HG03558 (cell line): ENCODE results near the gene UROC1.

Experiments
- ATAC-seq: cut with Tn5 transposase; IDR thresholded peaks from one replicate; pipeline ENCODE4 v1.9.1; 2021; ENCODE audit warnings: moderate number of reproducible peaks; ENCODE audit not compliant: unreplicated experiment; ENCODE audit errors: extremely low read depth

The UROC1 gene

DNA sequence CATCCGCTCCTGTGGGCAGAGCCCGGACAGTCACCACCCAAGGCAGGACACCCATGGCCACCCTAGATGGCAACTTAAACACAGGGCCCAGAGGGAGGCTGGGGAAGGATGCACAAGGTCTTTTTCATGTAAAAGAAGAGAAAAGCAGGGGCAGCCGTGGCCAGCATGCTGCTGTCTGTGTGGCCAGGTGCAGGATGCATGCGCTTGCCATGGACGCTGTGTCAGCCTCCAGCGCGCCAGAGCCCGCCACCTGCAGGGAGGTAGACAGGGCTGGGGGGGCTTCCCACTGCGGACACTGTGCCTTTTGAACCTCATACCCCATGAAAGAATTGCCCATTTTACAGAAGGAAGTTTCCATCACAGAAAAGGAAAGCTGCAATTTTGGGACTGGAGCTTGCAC, 18.2 kb downstream of the UROC1 start:
- ATAC-seq, result no peak

DNA sequence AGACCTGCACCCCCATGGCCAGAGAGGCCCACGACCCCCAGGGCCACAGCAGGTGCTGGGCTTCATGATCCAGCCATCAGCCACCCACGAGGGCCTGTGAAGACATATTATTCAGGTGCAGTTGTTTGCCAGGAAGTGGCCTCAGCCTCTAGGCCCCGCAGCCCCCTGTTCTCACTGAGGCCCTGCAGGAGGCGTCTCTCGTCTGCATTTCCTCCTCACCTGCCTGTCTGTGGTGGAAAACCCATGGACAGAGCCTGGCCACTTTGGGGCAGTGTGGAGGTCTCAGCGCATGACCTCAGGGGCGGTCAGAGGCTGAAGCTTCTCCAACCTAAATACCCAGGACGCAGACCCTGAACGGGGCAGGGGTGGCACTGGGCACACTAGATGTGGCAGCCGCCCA, 18.6 kb downstream of the UROC1 start:
- ATAC-seq, result no peak

DNA sequence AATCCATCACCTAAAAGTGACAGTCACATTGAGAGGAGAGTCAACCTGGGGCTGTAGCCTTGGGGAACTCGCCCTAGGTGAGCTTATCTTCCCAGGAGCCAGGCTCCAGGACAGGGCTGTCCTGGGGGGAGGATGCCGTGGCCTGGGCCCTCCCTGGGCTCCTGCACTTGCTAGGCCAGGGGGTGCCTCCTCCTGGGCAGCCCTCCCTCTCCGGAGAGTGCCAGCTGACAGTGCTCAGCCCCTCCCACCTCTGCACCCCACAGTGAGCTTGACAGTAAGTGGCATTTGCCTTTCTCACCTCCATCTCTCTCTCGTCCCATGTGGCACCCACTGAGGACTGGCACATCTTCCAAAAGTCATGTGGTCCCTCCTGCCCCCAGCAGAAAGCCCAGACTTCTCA, 19.1 kb downstream of the UROC1 start:
- ATAC-seq, result no peak

DNA sequence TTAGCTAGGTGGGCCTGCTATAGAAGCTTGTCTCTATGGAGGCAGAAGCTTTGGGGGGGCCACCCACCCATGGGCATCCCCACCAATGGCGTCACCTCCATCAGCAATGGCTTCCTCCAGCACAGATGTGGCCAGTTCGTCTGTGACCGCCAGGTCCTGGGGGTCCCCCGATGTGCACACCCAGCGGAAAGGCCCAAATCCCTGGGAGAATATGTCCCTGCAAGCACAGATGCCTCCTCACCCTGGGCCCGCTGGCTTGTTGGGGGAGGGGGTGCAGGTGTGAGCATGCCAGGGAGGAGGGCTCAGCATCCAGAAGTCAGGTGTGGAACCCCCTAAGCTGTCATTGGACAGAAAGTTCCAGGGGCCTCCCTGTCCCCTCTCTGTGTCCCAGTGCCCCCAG, 19.6 kb downstream of the UROC1 start:
- ATAC-seq, result no peak

DNA sequence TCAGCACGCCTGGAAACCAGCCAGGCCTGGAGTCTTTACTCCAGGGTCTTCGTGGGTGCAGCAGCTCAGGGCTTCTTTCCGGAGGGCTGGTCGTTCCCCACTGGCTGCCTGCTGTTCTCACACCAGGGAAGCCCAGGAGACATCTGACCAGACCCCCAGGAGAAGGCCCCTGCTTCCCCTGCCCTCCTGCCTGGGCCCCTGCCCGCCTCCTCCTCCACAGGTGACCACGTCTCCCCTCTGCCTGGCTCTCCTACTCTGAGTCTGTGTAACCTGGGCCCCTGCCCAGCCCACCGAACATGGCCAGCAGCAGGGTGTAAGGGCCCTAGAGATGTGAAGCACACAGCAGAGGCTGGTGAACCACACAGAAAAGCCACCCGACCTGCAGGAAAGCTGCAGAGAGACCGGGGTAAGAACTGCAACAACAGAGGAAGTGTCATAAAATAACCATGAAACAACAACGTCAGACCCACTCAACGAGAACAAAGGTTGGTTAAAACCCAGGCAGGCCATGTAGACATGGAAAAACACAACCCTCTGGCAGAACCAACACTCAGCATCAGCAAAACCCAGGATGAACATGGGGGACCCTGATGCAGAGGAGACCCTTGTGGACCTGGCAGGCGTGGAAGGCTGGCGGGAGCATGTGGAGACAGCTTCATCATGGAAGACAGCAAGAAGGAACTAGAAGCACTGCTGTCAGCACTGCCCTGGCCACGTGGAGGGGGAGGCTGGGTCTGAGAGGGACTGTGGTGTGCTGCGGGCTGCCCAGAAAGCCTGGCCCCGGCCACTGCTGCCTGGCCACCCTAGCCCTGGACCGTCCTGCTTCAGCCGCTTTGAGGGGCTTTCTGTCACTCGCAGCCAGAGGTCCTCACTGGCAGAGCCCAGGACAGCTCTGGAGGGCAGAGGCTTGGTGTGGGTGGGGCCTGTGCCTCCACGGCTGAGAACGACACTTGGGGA, 20.4 kb downstream of the UROC1 start:
- no peak for ATAC-seq

DNA sequence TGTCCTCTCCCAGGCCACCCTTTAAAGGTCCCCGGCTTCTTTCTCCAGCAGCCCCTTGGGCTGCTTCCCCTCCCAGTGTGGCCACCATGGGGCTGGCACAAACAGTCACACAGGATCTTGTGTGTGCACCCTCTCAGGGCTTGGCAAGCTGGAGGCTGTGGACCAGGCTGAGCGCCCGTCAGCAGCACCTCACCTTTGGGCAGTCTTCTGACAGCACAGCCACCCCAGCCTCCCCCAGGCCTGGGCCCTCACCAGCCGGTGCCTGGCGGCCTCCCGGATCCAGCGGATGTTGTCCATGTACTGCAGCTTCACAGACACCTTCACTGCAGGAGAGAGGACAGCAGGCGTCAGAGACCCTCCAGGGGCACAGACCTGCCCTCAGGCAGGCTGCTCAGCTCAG, 21.8 kb downstream of the UROC1 start:
- no peak for ATAC-seq

DNA sequence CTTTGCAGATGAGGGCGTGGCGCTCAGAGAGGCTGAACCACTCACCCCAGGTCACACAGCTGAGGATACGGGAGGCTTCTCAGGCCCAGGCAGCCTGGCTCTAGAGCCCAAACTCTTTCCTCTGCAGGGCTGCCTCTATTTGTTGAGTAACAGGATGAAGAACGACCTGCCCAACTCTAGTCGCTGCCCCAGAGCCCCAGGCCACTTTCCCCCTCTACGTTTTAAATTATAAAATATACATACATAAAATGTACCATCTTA, 22.7 kb downstream of the UROC1 start:
- no peak for ATAC-seq

DNA sequence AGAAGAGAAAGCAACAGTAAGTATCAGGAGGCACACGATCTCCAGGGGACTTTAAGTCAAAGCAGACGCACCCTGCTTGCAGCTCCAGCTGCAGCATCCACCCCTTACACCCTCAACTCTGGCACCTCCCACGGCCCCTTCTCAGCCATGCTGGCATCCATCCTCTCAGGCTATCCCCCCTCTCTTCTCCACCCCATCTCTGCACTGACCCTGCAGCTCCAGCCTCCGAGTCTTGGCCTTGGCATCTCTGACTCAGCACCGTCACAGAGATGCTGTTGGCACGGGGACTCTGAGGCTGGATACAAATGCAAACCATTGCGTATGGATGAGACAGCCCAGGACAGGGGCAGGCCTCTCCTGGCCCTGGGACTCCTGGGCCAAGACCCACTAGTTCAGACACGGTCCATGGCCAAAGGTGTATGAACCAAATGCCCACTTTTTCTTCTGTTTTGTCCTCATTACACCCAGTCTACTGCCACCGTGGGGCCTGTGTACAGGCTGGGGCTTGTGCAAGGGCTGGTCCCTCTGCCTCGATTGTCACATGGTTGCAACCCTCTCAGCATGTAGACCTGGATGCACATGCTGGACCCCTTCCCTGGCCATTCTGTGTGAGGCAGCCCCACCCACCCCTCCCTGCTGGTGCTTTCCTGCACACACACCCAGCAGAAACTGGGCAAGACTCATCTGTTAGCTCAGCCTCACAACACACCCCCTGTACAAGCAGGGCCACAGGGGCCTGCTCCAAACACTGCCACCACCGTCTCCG, 23.2 kb downstream of the UROC1 start:
- no peak for ATAC-seq

DNA sequence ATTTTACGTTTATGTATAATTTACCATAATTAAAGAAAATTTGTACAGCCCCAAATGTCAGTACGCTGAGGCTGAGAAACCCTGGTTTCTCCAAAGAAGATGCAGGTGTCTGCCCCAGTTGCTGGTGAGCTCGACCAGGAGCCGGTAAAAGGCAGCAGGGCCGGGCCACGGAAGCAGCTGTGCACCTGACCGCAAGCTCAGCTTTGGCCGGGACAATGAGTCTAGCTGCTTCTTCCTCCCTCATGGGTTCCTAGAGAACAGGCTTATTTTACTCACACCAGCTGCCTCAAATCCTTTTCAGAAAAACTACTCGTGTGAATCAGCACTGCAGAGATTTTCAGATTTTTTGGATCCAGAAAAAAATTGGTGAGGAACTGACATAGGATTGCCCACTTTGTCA, 23.8 kb downstream of the UROC1 start:
- no peak for ATAC-seq

DNA sequence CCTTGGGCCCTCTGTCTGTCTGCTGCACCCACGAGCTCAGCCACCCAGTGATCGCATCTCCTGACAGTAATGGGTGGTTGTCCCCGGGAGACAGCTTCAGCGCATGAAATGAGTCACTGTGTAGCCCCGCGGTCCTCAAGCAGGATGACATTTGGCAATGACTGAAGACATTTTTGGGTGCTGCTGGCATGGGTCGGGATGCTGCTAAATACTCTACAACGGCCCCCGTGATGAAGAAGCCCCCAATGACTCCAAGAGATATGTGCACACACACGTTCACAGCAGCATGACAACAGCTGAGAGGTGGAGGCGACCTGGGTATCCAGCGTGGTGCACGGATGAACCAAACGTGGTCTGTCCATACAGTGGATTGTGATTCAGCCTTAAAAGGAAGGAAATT, 24.5 kb downstream of the UROC1 start:
- no peak for ATAC-seq

DNA sequence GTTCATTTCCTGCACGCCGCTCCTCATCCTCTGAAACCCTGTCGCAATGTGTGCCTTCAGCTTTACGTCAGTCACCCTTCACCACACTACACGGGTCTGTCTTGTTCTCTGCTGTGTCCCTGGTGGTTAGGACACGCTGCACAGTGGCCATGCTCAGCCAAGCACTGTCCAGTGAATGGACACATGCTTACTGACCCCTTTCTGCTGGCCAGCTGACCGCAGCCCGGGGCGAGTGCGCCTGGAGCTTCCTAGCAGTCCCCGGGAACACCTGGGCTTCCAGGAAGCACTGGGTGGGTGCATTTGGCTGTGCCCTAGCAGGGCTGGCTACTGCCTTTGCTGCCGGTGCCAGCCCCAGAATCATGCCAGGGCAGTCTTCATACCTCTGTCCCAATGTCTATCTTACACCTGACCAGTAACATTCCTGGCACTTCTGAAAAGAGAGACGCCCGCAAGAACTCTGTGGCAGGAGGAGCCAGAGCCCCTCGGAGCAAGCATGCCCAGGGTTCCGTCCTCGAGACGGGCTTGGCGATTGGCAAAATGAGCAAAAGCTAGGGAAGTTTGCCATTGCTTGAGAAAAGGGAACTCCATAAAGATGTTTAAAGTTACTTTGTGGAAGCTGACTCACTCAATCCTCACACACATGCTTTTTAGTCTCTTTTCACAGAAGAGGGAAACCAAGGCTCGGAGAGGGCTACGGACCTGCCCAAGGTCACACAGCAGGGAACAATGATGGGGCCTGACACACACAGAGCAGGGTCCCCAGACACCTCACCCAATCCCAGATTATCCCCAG, 26.2 kb downstream of the UROC1 start:
- ATAC-seq, result no peak

DNA sequence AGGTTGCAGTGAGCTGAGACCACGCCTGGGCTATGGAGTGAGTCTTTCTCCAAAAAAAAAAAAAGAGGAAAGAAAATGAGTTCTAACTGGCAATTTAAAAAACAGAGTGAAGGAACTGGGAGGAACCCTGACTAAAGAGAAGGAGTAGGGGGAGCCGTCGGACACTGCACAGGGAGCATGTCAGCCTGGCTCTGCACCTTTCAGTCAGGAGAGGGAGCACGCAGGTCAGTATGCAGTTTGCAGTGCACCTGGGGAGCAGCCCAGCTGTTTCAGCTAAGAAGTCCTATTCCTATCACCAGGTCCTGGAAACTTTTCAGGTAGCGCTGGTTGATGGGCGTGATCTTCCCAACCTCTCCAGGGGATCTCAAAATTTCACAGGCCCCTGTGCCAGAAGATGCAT, 27.0 kb downstream of the UROC1 start:
- no peak for ATAC-seq

DNA sequence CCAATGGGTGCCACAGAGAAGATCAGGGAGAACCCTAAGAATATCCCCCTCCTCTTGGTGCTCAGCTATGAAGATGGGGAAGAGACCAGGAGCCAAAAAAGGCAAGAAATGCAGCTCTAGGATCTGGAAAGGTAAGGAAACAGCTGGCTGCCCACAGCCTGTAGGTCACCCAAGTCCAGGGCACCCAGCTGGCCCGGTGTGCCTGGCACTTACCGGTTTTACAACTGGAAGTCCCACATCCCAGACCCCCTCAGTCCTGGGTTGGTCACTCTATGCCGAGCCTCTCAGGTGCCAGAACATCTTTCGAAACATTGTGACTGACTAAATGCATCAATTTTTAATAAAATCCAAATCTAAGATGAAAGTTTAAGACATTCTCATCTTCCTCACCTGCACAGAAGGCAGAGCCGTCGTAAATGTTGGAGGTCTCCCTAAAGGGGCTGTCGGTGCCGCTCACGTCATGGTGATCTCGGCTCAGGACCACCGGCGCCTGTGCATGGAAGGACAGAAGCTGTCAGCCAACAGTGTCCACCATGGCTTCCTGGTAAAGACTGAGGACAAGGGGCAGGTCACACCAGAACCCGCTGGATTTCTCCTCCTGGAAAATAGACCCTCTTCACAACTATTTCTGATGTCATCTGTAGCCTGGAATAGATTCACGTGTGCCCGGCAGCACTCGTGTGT, 28.5 kb downstream of the UROC1 start:
- ATAC-seq, result no peak

DNA sequence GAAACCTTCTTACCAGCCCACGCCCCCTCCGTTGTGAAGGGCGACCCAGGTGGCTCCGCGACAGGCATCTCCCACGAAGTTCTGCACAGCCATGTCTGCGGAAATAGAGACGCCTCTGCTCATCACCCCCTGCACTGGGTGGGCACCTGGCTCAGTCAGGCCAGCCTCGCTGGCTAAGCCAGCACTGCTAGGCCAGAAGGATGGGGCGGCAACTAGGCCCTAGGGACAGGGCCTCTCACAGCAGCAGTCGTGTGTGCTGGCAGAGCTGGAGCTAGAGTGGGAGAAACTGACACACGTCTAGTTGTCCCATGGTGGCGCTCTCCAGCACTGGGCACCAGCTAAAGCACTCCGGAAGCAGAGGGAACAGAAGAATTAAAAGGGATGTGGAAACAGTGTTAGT, 29.4 kb downstream of the UROC1 start:
- ATAC-seq, result no peak

DNA sequence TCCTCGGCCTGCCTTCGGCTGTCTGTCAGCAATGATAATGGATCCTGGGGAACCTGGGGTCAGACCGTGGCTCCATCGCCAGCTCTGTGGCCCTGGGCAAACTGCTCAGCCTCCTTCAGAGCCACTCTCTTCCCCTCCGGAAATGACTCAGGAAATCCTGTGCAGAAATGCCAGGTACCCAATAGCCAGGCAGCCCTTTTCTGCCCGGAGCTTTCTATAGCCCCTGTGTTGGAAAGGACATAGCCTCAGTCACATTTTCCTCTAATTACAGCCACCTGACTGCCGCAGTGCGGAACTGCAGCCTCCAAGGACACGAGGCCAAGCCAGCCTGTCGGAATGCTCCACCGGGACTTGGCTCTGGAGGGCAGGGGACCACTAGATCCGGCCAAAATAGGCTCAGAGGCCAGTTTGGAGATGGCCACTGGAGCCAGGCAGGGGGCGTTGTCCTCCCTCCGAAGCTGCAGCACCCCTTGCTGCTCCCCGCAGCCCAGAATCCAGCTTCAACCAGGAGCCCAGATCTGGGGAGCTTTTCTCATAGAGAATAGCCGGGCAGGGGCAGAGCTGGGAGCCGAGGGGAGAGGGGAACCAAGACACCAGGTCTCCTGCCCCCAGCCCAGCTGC, 30.3 kb downstream of the UROC1 start:
- ATAC-seq, result no peak

DNA sequence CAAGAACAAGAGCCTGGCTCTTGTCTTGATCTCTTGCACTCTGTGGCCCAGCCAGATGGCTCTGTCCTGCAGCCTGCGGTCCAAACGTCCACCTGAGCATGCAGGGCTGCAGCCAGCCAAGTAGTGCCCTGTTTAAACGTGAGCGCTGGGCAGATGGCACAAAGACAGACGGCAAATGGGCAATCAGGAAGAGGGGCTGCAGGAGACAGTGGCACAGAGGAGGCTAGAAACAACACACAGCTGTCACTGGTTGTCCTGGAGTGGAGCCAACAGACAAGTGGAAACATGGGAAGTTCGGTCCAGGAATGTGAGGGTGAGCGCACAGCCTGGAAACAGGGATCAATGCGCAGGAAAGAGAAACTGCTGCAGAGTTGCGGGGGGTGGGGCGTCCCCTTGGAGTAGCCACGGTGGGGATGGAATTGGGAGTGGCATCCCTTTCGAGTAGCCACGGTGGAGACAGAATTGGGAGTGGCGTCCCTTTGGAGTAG, 31.2 kb downstream of the UROC1 start:
- ATAC-seq, result no peak

DNA sequence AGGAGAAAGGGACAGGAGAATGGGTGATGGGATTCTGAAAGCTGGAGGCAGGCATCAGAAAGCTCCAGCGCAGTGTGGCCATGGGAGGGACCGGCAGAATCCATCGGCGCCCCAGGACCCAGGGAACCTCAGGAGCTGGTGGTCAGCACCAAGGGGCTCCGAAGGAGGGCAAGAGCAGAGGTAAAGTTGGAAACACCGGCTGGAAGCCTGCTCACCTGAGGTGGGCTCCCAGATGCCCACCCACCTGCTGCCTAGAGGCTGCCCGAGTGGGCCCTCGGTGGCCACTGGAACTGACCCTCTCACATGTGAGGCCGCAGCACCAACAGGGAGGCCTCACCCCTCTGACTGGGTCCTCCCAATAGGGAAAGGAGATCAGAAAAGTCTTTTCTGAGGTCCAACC, 31.6 kb downstream of the UROC1 start:
- ATAC-seq, result no peak

DNA sequence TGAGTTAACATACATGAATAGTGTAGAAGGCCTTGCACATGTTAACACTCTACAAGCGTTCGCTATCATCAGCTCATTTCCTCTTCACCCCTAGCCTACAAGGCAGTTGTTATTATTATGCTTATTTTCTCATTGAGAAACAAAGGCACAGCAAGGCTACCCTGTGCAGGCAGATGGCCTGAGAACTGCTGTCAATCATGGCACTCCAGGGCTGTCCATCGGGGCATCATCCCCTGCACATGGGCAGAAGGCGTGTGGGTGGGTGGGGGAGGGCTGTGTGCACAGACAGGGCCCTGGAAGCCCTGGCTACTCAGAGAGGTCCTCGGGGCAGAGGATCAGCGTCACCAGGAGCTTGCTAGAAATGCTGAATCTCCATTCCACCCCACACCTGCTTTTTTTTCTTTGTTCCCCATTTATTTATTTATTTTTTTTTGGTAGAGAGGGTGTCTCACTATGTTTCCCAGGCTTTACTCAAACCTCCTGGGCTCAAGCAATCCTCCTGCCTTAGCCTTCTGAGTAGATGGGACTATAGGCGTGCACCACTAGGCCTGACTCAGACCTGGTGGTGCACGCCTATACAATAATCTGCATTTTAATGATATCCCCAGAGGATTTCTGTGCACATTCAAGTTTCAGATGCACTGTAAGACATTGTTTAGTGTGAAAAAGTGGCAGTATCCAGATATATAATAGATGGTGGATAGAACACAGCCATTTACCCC, 32.2 kb downstream of the UROC1 start:
- ATAC-seq, result no peak

DNA sequence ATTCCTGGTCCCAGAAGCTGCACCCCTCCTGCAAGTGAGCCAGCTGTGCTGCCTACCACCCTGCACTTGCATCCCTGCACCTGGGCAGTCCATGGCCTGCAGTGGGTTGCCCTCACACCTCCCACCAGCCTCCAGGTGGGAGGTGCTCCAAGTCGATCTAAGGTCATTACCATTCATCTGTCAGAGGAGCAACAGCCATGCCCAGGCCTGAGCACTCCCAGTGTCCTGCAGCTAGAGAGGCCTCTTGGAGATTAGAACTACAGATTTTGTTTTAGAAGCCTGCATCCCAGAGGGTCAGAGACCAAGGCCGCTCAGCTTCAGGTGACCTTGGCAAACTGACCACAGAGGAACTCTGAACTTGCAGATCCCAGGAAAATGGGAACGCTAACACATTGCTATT, 32.9 kb downstream of the UROC1 start:
- ATAC-seq, result no peak
